WTC11 (cell line): ENCODE measurements around the gene NEO1. TPM values are rescaled to one million over a fixed set of nuclear protein-coding genes. Genes with fewer than 3 reads are reported as not detected.

Source experiments
- ATAC-seq: fragments of 200-7000 bp; cut with Tn5 transposase; 2 replicates; pipeline ENCODE4 v1.10.0; 2021; ENCODE audit warnings: mild to moderate bottlenecking, moderate library complexity
- CTCF ChIA-PET: fragments of 300-600 bp; sonication (Branson Sonifier 250); formaldehyde crosslinking; loops from one replicate; lab custom pipeline; 2021; ENCODE audit warnings: antibody characterized with exemption; lab: Charles Lee
- POLR2A ChIA-PET: fragments of 350-600 bp; sonication (Branson Sonifier 250); formaldehyde crosslinking; loops from one replicate; lab custom pipeline; 2021; ENCODE audit warnings: antibody characterized with exemption; lab: Charles Lee
- DNase-seq: peaks from one replicate; pipeline ENCODE4 v3.0.0; 2021; ENCODE audit warnings: low spot score
- H3K27ac Mint-ChIP-seq: 2 replicates; pipeline ENCODE4 v1.8.0; 2021; ENCODE audit warnings: mixed read lengths
- H3K27me3 Mint-ChIP-seq: 2 replicates; pipeline ENCODE4 v1.8.0; 2021; ENCODE audit warnings: low read depth, mild to moderate bottlenecking, moderate library complexity, mixed read lengths
- H3K36me3 Mint-ChIP-seq: 2 replicates; pipeline ENCODE4 v1.8.0; 2021; ENCODE audit warnings: mixed read lengths
- H3K4me1 Mint-ChIP-seq: 2 replicates; pipeline ENCODE4 v1.8.0; 2022; ENCODE audit warnings: mixed read lengths
- H3K4me3 Mint-ChIP-seq: 2 replicates; pipeline ENCODE4 v1.8.0; 2021; ENCODE audit warnings: mild to moderate bottlenecking, moderate library complexity, mixed read lengths
- H3K9me3 Mint-ChIP-seq: 2 replicates; pipeline ENCODE4 v1.8.0; 2021; ENCODE audit warnings: mixed read lengths
- ELF4 ChIP-seq: sonication (generic); formaldehyde crosslinking; IDR thresholded peaks from 2 replicates; pipeline ENCODE4 v1.8.1; 2022; ENCODE audit warnings: low read depth, mild to moderate bottlenecking, moderate library complexity, missing genetic modification reagents
- JUN ChIP-seq: sonication (generic); formaldehyde crosslinking; IDR thresholded peaks from 2 replicates; pipeline ENCODE4 v1.8.0; 2023; ENCODE audit warnings: mild to moderate bottlenecking, missing genetic modification reagents
- RELA ChIP-seq: sonication (generic); formaldehyde crosslinking; IDR thresholded peaks from 2 replicates; pipeline ENCODE4 v1.8.1; 2022; ENCODE audit warnings: missing genetic modification reagents, mild to moderate bottlenecking, borderline replicate concordance
- RORB ChIP-seq: fragments of 250-450 bp; sonication (Bioruptor Pico); IDR thresholded peaks from 2 replicates; pipeline ENCODE4 v1.9.0; 2021; ENCODE audit warnings: mild to moderate bottlenecking
- SMAD3 ChIP-seq: sonication (generic); formaldehyde crosslinking; IDR thresholded peaks from 2 replicates; pipeline ENCODE4 v1.8.0; 2022; ENCODE audit warnings: missing genetic modification reagents, mild to moderate bottlenecking, borderline replicate concordance
- SMAD4 ChIP-seq: sonication (generic); formaldehyde crosslinking; IDR thresholded peaks from 2 replicates; pipeline ENCODE4 v1.8.0; 2022; ENCODE audit warnings: mild to moderate bottlenecking, missing genetic modification reagents
- SP1 ChIP-seq: sonication (generic); formaldehyde crosslinking; conservative IDR thresholded peaks from 2 replicates; pipeline ENCODE4 v1.8.1; 2022; ENCODE audit warnings: missing genetic modification reagents
- TEAD1 ChIP-seq: sonication (generic); formaldehyde crosslinking; IDR thresholded peaks from 2 replicates; pipeline ENCODE4 v1.8.0; 2022; ENCODE audit warnings: mild to moderate bottlenecking, missing genetic modification reagents
- ZNF219 ChIP-seq: sonication (generic); formaldehyde crosslinking; IDR thresholded peaks from 2 replicates; pipeline ENCODE4 v1.8.0; 2023; ENCODE audit warnings: missing genetic modification reagents, mild to moderate bottlenecking, borderline replicate concordance
- ZNF396 ChIP-seq: fragments of 250-450 bp; sonication (Bioruptor Pico); IDR thresholded peaks from 2 replicates; pipeline ENCODE4 v1.8.0; 2021; ENCODE audit warnings: mild to moderate bottlenecking, moderate library complexity, borderline replicate concordance
- total RNA-seq: library from RNA; stranded (reverse); gene quantifications from 3 replicates; pipeline ENCODE4 v1.2.3, GENCODE V29; 2021
- TF ChIP-seq, protein P1 (sequence below): sonication (generic); formaldehyde crosslinking; IDR thresholded peaks from 2 replicates; pipeline ENCODE4 v1.8.1; 2022; ENCODE audit warnings: low read depth, missing genetic modification reagents, borderline replicate concordance
- TF ChIP-seq, protein P2 (sequence below): sonication (generic); formaldehyde crosslinking; IDR thresholded peaks from 2 replicates; pipeline ENCODE4 v1.8.1; 2023; ENCODE audit warnings: mild to moderate bottlenecking, moderate library complexity, missing genetic modification reagents
- TF ChIP-seq, protein P3 (sequence below): fragments of 250-450 bp; sonication (Bioruptor Pico); IDR thresholded peaks from 2 replicates; pipeline ENCODE4 v1.9.0; 2021; ENCODE audit warnings: mild to moderate bottlenecking, borderline replicate concordance
- TF ChIP-seq, protein P4 (sequence below): sonication (generic); formaldehyde crosslinking; IDR thresholded peaks from 2 replicates; pipeline ENCODE4 v1.8.1; 2023; ENCODE audit warnings: mild to moderate bottlenecking, missing genetic modification reagents
- TF ChIP-seq, protein P5 (sequence below): fragments of 250-450 bp; sonication (Bioruptor Pico); IDR thresholded peaks from 2 replicates; pipeline ENCODE4 v1.8.0; 2021; ENCODE audit warnings: mild to moderate bottlenecking
- TF ChIP-seq, protein P6 (sequence below): sonication (generic); formaldehyde crosslinking; IDR thresholded peaks from 2 replicates; pipeline ENCODE4 v1.8.1; 2022; ENCODE audit warnings: low read depth, mild to moderate bottlenecking, moderate library complexity, missing genetic modification reagents, borderline replicate concordance
- TF ChIP-seq, protein P7 (sequence below): fragments of 250-450 bp; sonication (Bioruptor Pico); conservative IDR thresholded peaks from 2 replicates; pipeline ENCODE4 v1.9.0; 2021; ENCODE audit warnings: mild to moderate bottlenecking

NEO1 gene
- total RNA-seq, 1 experiment from 2014 or later: 37.1 TPM

DNA sequence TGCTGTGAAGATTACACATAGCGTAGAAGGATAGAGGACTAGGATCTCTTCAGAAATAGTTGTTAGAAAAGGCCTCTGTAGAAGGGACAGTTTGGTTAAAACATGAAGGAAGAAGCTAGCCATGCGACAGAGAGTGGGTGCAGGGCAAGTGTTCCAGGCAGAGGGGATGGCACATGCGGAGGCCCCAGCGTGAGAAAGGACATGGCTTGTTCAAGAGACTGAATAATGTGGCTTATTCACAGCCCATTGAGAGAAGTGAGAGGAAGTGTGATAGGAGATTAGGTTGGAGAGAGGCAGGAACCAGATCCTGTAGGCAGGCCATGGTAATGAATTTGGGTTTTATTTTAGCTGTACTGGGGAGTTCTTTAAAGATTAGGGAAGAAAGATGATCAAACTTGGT, 56.4 kb downstream of the NEO1 start:
- ATAC-seq: peak; percentile 87
- H3K36me3 Mint-ChIP-seq: no peaks in the 10 kb centered on the region
- CTCF ChIA-PET: interaction anchor here (0.9 to 1.2 kb wide), 3 partner anchors 18 to 135 kb away, joined by 3 to 4 read pairs (median 3); no protein-coding TSS in a partner anchor
- TF ChIP-seq RELA (CRISPR knock-in tag): no peak
- TF ChIP-seq SMAD3: no peak
- no peak for TF ChIP-seq ZNF396 (CRISPR knock-in tag)
- no peak for TF ChIP-seq SP1 (CRISPR knock-in tag)
- no peak for TF ChIP-seq RORB (CRISPR knock-in tag)
- TF ChIP-seq SMAD4 (CRISPR knock-in tag): no peak
- TF ChIP-seq, protein P1, sequence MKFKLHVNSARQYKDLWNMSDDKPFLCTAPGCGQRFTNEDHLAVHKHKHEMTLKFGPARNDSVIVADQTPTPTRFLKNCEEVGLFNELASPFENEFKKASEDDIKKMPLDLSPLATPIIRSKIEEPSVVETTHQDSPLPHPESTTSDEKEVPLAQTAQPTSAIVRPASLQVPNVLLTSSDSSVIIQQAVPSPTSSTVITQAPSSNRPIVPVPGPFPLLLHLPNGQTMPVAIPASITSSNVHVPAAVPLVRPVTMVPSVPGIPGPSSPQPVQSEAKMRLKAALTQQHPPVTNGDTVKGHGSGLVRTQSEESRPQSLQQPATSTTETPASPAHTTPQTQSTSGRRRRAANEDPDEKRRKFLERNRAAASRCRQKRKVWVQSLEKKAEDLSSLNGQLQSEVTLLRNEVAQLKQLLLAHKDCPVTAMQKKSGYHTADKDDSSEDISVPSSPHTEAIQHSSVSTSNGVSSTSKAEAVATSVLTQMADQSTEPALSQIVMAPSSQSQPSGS: no peak
- no peak for TF ChIP-seq ZNF219
- TF ChIP-seq, protein P2, sequence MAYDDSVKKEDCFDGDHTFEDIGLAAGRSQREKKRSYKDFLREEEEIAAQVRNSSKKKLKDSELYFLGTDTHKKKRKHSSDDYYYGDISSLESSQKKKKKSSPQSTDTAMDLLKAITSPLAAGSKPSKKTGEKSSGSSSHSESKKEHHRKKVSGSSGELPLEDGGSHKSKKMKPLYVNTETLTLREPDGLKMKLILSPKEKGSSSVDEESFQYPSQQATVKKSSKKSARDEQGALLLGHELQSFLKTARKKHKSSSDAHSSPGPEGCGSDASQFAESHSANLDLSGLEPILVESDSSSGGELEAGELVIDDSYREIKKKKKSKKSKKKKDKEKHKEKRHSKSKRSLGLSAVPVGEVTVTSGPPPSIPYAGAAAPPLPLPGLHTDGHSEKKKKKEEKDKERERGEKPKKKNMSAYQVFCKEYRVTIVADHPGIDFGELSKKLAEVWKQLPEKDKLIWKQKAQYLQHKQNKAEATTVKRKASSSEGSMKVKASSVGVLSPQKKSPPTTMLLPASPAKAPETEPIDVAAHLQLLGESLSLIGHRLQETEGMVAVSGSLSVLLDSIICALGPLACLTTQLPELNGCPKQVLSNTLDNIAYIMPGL (CRISPR knock-in tag): no peak
- no peak for TF ChIP-seq JUN (CRISPR knock-in tag)
- TF ChIP-seq, protein P3, sequence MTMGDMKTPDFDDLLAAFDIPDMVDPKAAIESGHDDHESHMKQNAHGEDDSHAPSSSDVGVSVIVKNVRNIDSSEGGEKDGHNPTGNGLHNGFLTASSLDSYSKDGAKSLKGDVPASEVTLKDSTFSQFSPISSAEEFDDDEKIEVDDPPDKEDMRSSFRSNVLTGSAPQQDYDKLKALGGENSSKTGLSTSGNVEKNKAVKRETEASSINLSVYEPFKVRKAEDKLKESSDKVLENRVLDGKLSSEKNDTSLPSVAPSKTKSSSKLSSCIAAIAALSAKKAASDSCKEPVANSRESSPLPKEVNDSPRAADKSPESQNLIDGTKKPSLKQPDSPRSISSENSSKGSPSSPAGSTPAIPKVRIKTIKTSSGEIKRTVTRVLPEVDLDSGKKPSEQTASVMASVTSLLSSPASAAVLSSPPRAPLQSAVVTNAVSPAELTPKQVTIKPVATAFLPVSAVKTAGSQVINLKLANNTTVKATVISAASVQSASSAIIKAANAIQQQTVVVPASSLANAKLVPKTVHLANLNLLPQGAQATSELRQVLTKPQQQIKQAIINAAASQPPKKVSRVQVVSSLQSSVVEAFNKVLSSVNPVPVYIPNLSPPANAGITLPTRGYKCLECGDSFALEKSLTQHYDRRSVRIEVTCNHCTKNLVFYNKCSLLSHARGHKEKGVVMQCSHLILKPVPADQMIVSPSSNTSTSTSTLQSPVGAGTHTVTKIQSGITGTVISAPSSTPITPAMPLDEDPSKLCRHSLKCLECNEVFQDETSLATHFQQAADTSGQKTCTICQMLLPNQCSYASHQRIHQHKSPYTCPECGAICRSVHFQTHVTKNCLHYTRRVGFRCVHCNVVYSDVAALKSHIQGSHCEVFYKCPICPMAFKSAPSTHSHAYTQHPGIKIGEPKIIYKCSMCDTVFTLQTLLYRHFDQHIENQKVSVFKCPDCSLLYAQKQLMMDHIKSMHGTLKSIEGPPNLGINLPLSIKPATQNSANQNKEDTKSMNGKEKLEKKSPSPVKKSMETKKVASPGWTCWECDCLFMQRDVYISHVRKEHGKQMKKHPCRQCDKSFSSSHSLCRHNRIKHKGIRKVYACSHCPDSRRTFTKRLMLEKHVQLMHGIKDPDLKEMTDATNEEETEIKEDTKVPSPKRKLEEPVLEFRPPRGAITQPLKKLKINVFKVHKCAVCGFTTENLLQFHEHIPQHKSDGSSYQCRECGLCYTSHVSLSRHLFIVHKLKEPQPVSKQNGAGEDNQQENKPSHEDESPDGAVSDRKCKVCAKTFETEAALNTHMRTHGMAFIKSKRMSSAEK (CRISPR knock-in tag): no peak
- TF ChIP-seq, protein P4, sequence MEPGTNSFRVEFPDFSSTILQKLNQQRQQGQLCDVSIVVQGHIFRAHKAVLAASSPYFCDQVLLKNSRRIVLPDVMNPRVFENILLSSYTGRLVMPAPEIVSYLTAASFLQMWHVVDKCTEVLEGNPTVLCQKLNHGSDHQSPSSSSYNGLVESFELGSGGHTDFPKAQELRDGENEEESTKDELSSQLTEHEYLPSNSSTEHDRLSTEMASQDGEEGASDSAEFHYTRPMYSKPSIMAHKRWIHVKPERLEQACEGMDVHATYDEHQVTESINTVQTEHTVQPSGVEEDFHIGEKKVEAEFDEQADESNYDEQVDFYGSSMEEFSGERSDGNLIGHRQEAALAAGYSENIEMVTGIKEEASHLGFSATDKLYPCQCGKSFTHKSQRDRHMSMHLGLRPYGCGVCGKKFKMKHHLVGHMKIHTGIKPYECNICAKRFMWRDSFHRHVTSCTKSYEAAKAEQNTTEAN (CRISPR knock-in tag): no peak
- TF ChIP-seq, protein P5, sequence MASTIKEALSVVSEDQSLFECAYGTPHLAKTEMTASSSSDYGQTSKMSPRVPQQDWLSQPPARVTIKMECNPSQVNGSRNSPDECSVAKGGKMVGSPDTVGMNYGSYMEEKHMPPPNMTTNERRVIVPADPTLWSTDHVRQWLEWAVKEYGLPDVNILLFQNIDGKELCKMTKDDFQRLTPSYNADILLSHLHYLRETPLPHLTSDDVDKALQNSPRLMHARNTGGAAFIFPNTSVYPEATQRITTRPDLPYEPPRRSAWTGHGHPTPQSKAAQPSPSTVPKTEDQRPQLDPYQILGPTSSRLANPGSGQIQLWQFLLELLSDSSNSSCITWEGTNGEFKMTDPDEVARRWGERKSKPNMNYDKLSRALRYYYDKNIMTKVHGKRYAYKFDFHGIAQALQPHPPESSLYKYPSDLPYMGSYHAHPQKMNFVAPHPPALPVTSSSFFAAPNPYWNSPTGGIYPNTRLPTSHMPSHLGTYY: no peak
- TF ChIP-seq, protein P6, sequence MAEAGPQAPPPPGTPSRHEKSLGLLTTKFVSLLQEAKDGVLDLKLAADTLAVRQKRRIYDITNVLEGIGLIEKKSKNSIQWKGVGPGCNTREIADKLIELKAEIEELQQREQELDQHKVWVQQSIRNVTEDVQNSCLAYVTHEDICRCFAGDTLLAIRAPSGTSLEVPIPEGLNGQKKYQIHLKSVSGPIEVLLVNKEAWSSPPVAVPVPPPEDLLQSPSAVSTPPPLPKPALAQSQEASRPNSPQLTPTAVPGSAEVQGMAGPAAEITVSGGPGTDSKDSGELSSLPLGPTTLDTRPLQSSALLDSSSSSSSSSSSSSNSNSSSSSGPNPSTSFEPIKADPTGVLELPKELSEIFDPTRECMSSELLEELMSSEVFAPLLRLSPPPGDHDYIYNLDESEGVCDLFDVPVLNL (CRISPR knock-in tag): no peak
- no peak for TF ChIP-seq ELF4 (CRISPR knock-in tag)
- TF ChIP-seq, protein P7, sequence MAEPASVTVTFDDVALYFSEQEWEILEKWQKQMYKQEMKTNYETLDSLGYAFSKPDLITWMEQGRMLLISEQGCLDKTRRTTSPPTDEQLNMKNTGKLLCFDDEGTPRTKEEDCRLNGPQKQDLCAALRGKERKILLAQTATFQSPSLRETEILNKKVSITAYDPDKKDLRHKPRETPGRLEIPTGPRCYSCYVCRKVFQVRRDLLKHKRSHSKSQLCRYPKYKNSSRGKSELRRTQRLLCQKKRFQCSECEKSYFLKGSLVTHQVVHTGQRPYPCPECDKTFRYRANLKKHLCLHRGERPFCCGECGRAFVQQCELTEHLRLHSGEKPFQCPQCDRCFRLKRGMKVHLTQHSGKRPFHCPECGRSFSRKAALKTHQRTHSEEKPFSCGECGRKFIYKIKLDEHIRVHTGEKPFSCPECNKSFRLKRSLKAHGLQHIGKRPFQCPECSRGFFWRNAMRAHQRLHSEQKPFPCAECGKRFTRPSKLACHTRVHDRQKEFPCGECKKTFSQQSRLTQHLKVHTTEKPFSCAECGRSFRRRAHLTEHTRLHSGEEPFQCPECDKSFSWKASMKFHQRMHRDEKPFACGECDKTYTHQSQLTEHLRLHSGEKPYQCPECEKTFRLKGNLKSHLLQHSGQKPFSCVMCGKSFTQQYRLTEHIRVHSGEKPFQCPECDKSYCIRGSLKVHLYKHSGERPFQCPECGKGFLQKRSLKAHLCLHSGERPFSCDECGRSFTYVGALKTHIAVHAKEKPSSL (CRISPR knock-in tag): no peak
- TF ChIP-seq TEAD1 (CRISPR knock-in tag): no peak
- TF ChIP-seq, all 79 proteins: peak for 0
- Mint-ChIP-seq H3K4me1 (peaks cover 6% of the 10 kb centered on the region), H3K9me3 (no peaks in the 10 kb centered on the region), H3K4me3 (no peak overlapping the region), H3K27ac (peak overlapping the region; percentile 51), H3K27me3 (no peaks in the 10 kb centered on the region)
- no peak for DNase-seq
- POLR2A ChIA-PET: no interaction called here
